HepG2 (cell line): ENCODE results near the gene CYP4F22. TPM values are rescaled to one million over a fixed set of nuclear protein-coding genes. Genes with fewer than 3 reads are reported as not detected.

Source experiments
- ESRRA ChIP-seq: sonication (generic); formaldehyde crosslinking; IDR thresholded peaks from 2 replicates; pipeline ENCODE4 v1.5.1; 2020; ENCODE audit warnings: mild to moderate bottlenecking, low read depth, missing genetic modification reagents
- HNF4A ChIP-seq: sonication (generic); formaldehyde crosslinking; IDR thresholded peaks from 2 replicates; pipeline ENCODE4 v1.4.0; 2020; ENCODE audit warnings: missing genetic modification reagents
- MTF1 ChIP-seq: sonication (generic); formaldehyde crosslinking; IDR thresholded peaks from 2 replicates; pipeline ENCODE4 v1.5.0; 2020; ENCODE audit warnings: missing genetic modification reagents
- NR1H2 ChIP-seq: sonication (generic); formaldehyde crosslinking; IDR thresholded peaks from 2 replicates; pipeline ENCODE4 v1.8.1; 2022; ENCODE audit warnings: low read depth, missing genetic modification reagents, borderline replicate concordance
- NR2F2 ChIP-seq: IDR thresholded peaks from 2 replicates; pipeline ENCODE4 v1.6.1; 2012; ENCODE audit warnings: low read depth, inconsistent platforms, borderline replicate concordance
- RXRB ChIP-seq: IDR thresholded peaks from 2 replicates; pipeline ENCODE4 v1.6.1; 2016; ENCODE audit warnings: borderline replicate concordance, missing genetic modification reagents, missing compliant biosample characterization
- ZBTB3 ChIP-seq: sonication (generic); formaldehyde crosslinking; IDR thresholded peaks from 2 replicates; pipeline ENCODE4 v1.4.0; 2020; ENCODE audit warnings: low read depth, mild to moderate bottlenecking, moderate library complexity, missing genetic modification reagents, borderline replicate concordance
- ZNF33A ChIP-seq: sonication (generic); formaldehyde crosslinking; IDR thresholded peaks from 2 replicates; pipeline ENCODE4 v1.5.1; 2020; ENCODE audit warnings: missing genetic modification reagents, mild to moderate bottlenecking, moderate library complexity, borderline replicate concordance
- ZNF782 ChIP-seq: sonication (generic); formaldehyde crosslinking; IDR thresholded peaks from 2 replicates; pipeline ENCODE4 v1.4.0; 2020; ENCODE audit warnings: missing genetic modification reagents, mild to moderate bottlenecking, borderline replicate concordance
- polyA plus RNA-seq, 8 experiments: library from polyadenylated mRNA; depleted of rRNA in 3 of 8; stranded (reverse) in 7 of 8; unstranded in 1 of 8; fragments of >200 nt; fragmentation: Illumina TruSeq in 4 of 8; extraction: Trizol in 4 of 8; gene quantifications; 2 replicates each; pipeline versions ENCODE4 v1.2.1 to v1.2.3, GENCODE V29; 2011 to 2016; ENCODE audit warnings: low read depth in 4 of 8, missing spikeins in 1 of 8, mixed read lengths in 1 of 8; ENCODE audit not compliant: insufficient read depth in 1 of 8
- total RNA-seq, 5 experiments: library from RNA; depleted of rRNA; stranded (reverse); fragments of >200 nt; fragmentation: Illumina TruSeq; extraction: Trizol; gene quantifications; 2 replicates each; pipeline ENCODE4 v1.2.3, GENCODE V29; 2016; ENCODE audit warnings: low read depth in 1 of 5
- TF ChIP-seq, protein P1 (sequence below): sonication (generic); formaldehyde crosslinking; IDR thresholded peaks from 2 replicates; pipeline ENCODE4 v1.5.0; 2020; ENCODE audit warnings: mild to moderate bottlenecking, missing genetic modification reagents, borderline replicate concordance
- TF ChIP-seq, protein P2 (sequence below): sonication (generic); formaldehyde crosslinking; IDR thresholded peaks from 2 replicates; pipeline ENCODE4 v1.8.0; 2022; ENCODE audit warnings: mild to moderate bottlenecking, missing genetic modification reagents, moderate library complexity

The CYP4F22 gene
- total and polyA plus RNA-seq, 2 of the 13 experiments (the other 11 are each of a cell fraction or from before 2014, with no cell fraction given): 0.05 TPM; not detected in 1

- TF ChIP-seq ZNF782 (CRISPR knock-in tag) (no peak), MTF1 (CRISPR knock-in tag) (no peak), ZNF33A (CRISPR knock-in tag) (no peak), ESRRA (CRISPR knock-in tag) (peak; percentile 95), NR2F2 (peak; percentile 84), NR1H2 (CRISPR knock-in tag) (0 out of 2 replicates have a peak, but pooled peaks have one; percentile 44), HNF4A (CRISPR knock-in tag) (peak; percentile 34), RXRB (CRISPR knock-in tag) (peak; percentile 47; the same call in 1 of the 2 replicates), ZBTB3 (peak; percentile 32; the same call in 1 of the 2 replicates)
- TF ChIP-seq, protein P1, sequence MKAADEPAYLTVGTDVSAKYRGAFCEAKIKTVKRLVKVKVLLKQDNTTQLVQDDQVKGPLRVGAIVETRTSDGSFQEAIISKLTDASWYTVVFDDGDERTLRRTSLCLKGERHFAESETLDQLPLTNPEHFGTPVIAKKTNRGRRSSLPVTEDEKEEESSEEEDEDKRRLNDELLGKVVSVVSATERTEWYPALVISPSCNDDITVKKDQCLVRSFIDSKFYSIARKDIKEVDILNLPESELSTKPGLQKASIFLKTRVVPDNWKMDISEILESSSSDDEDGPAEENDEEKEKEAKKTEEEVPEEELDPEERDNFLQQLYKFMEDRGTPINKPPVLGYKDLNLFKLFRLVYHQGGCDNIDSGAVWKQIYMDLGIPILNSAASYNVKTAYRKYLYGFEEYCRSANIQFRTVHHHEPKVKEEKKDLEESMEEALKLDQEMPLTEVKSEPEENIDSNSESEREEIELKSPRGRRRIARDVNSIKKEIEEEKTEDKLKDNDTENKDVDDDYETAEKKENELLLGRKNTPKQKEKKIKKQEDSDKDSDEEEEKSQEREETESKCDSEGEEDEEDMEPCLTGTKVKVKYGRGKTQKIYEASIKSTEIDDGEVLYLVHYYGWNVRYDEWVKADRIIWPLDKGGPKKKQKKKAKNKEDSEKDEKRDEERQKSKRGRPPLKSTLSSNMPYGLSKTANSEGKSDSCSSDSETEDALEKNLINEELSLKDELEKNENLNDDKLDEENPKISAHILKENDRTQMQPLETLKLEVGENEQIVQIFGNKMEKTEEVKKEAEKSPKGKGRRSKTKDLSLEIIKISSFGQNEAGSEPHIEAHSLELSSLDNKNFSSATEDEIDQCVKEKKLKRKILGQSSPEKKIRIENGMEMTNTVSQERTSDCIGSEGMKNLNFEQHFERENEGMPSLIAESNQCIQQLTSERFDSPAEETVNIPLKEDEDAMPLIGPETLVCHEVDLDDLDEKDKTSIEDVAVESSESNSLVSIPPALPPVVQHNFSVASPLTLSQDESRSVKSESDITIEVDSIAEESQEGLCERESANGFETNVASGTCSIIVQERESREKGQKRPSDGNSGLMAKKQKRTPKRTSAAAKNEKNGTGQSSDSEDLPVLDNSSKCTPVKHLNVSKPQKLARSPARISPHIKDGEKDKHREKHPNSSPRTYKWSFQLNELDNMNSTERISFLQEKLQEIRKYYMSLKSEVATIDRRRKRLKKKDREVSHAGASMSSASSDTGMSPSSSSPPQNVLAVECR: no peak
- TF ChIP-seq, protein P2, sequence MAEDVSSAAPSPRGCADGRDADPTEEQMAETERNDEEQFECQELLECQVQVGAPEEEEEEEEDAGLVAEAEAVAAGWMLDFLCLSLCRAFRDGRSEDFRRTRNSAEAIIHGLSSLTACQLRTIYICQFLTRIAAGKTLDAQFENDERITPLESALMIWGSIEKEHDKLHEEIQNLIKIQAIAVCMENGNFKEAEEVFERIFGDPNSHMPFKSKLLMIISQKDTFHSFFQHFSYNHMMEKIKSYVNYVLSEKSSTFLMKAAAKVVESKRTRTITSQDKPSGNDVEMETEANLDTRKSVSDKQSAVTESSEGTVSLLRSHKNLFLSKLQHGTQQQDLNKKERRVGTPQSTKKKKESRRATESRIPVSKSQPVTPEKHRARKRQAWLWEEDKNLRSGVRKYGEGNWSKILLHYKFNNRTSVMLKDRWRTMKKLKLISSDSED (CRISPR knock-in tag): no peak
Observed at GRCh38 chr19:15589760-15590451, 81.6 kb downstream of the CYP4F22 start (continued).
